GM12878 (cell line): ENCODE results near the gene TIGAR. TPM values are rescaled to one million over a fixed set of nuclear protein-coding genes. Genes with fewer than 3 reads are reported as not detected.

Experiments
- CBFB ChIP-seq: IDR thresholded peaks from 2 replicates; pipeline ENCODE4 v1.6.1; 2016; ENCODE audit warnings: antibody characterized with exemption, low read depth
- FOS ChIP-seq: IDR thresholded peaks from 3 replicates; pipeline ENCODE4 v1.6.1; 2011; ENCODE audit warnings: borderline replicate concordance; ENCODE audit not compliant: insufficient read length; ENCODE audit errors: extremely low read depth
- LARP7 ChIP-seq: fragments of 450-650 bp; IDR thresholded peaks from 2 replicates; pipeline ENCODE4 v1.6.1; 2017; ENCODE audit warnings: mild to moderate bottlenecking
- POLR2AphosphoS5 ChIP-seq: IDR thresholded peaks from 2 replicates; pipeline ENCODE4 v1.6.1; 2011; ENCODE audit warnings: mild to moderate bottlenecking, low read length, inconsistent platforms
- POU2F2 ChIP-seq: IDR thresholded peaks from 3 replicates; pipeline ENCODE4 v1.6.1; 2011; ENCODE audit warnings: low read depth, mild to moderate bottlenecking, low read length, borderline replicate concordance
- RB1 ChIP-seq: fragments of 450-650 bp; formaldehyde crosslinking; IDR thresholded peaks from 2 replicates; pipeline ENCODE4 v1.6.1; 2017; ENCODE audit warnings: mild to moderate bottlenecking, borderline replicate concordance
- RUNX3 ChIP-seq: IDR thresholded peaks from 2 replicates; pipeline ENCODE4 v1.6.1; 2012; ENCODE audit warnings: low read length, inconsistent platforms
- TCF7 ChIP-seq: IDR thresholded peaks from 2 replicates; pipeline ENCODE4 v1.6.1; 2014; ENCODE audit warnings: antibody characterized with exemption, borderline replicate concordance
- YBX1 ChIP-seq: fragments of 450-650 bp; IDR thresholded peaks from 2 replicates; pipeline ENCODE4 v1.6.1; 2016; ENCODE audit warnings: antibody characterized with exemption
- polyA plus RNA-seq, 11 experiments: library from polyadenylated mRNA; depleted of rRNA in 4 of 11; unstranded in 6 of 11; stranded (reverse) in 5 of 11; fragments of >200 nt; fragmentation: Nextera tagmentation in 4 of 11; fragmentation: Illumina TruSeq in 1 of 11; extraction: Ambion mirVana in 4 of 11; extraction: Trizol in 1 of 11; gene quantifications; 1 replicate in 1 of 11; 2 replicates in 10 of 11; pipeline versions ENCODE4 v1.2.1 to v1.2.3, GENCODE V29; 2011 to 2016; ENCODE audit warnings: inconsistent platforms in 2 of 11, missing spikeins in 2 of 11, low read depth in 1 of 11
- total RNA-seq, 4 experiments: library from RNA; depleted of rRNA in 3 of 4; stranded (reverse); fragments of >200 nt in 3 of 4; fragmentation: Illumina TruSeq in 1 of 4; extraction: Trizol in 1 of 4; gene quantifications; 2 replicates each; pipeline versions ENCODE4 v1.2.1 to v1.2.3, GENCODE V29; 2013 to 2021
- TF ChIP-seq, protein P1 (sequence below): fragments of 450-650 bp; formaldehyde crosslinking; IDR thresholded peaks from 2 replicates; pipeline ENCODE4 v1.4.0; 2022; ENCODE audit warnings: mild to moderate bottlenecking, moderate library complexity
- TF ChIP-seq, protein P2 (sequence below): IDR thresholded peaks from 2 replicates; pipeline ENCODE4 v1.6.1; 2012; ENCODE audit warnings: low read depth, low read length, improper control_type of control experiment
- TF ChIP-seq, protein P3 (sequence below): fragments of 450-650 bp; IDR thresholded peaks from 2 replicates; pipeline ENCODE4 v1.6.1; 2016; ENCODE audit warnings: mild to moderate bottlenecking
- TF ChIP-seq, protein P4 (sequence below): fragments of 450-650 bp; conservative IDR thresholded peaks from 2 replicates; pipeline ENCODE4 v1.6.1; 2017; ENCODE audit warnings: mild to moderate bottlenecking, moderate library complexity
- TF ChIP-seq, protein P5 (sequence below): IDR thresholded peaks from 2 replicates; pipeline ENCODE4 v1.6.1; 2012; ENCODE audit warnings: low read length, inconsistent platforms
- TF ChIP-seq, protein P6 (sequence below), 3 experiments: IDR thresholded peaks in 2 of 3; conservative IDR thresholded peaks in 1 of 3; 2 replicates each; pipeline ENCODE4 v1.5.1; 2011; ENCODE audit warnings: low read depth in 3 of 3, low read length in 3 of 3, mild to moderate bottlenecking in 3 of 3, control low read depth in 2 of 3, moderate library complexity in 2 of 3, inconsistent platforms in 1 of 3, mixed read lengths in 1 of 3; ENCODE audit not compliant: control insufficient read depth in 2 of 3, insufficient read depth in 1 of 3; ENCODE audit errors: extremely low read depth in 1 of 3
- TF ChIP-seq, protein P7 (sequence below): IDR thresholded peaks from 2 replicates; pipeline ENCODE4 v1.6.1; 2012; ENCODE audit warnings: low read depth, low read length, improper control_type of control experiment

TIGAR gene
- total and polyA plus RNA-seq, 10 of the 15 experiments (the other 5 are each of a cell fraction or from before 2014, with no cell fraction given): 7.6 to 45.7 (median 16.5) TPM

DNA sequence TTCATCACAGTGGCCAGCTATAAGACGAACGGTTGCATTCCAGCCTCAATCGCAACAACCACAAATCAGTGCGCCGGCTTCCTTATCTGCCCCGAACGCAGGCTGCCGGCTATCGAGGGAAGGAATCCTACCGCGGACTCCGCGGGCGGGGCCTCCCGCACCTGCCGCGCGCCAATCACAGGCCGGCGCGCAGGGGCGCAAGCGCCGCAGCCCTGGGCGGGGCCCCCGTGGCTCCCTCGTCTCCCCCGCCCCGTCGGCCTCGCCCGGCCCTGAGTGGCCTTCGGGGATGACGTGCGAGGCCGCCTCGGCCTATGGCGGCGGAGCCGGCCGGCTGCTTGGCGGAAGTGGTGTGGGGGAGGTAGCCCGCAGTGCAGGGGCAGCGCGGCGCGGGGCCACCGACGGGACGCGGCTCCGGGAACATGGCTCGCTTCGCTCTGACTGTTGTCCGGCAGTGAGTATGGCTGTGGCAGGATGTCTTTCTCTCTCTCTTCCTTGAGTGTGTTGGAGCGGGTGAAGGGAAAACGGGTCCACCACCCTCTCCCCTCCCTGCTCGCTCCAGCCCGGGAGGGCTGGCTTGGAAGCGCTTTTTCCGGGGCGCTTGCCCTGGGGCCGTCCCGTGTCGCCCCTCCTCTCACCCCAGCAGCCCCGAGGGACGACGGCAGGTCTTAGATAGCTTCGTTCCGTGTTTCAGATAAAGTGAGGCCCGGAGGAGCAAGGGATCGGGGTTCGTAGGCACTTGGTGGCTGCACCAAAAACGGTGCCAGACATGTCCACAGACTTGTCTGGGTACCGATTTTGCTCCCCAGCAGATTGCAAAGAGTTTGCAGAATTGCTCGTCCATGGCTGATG is at the start of gene TIGAR (continued):
- peak; percentile 61; the same call in 1 of the 2 replicates for TF ChIP-seq RB1
- TF ChIP-seq, protein P1, sequence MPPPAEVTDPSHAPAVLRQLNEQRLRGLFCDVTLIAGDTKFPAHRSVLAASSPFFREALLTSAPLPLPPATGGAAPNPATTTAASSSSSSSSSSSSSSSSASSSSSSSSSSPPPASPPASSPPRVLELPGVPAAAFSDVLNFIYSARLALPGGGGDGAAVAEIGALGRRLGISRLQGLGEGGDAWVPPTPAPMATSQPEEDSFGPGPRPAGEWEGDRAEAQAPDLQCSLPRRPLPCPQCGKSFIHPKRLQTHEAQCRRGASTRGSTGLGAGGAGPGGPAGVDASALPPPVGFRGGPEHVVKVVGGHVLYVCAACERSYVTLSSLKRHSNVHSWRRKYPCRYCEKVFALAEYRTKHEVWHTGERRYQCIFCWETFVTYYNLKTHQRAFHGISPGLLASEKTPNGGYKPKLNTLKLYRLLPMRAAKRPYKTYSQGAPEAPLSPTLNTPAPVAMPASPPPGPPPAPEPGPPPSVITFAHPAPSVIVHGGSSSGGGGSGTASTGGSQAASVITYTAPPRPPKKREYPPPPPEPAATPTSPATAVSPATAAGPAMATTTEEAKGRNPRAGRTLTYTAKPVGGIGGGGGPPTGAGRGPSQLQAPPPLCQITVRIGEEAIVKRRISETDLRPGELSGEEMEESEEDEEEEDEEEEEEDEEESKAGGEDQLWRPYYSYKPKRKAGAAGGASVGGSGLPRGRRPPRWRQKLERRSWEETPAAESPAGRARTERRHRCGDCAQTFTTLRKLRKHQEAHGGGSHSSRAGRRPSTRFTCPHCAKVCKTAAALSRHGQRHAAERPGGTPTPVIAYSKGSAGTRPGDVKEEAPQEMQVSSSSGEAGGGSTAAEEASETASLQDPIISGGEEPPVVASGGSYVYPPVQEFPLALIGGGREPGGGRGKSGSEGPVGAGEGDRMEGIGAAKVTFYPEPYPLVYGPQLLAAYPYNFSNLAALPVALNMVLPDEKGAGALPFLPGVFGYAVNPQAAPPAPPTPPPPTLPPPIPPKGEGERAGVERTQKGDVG: no peak
- TF ChIP-seq, protein P2, sequence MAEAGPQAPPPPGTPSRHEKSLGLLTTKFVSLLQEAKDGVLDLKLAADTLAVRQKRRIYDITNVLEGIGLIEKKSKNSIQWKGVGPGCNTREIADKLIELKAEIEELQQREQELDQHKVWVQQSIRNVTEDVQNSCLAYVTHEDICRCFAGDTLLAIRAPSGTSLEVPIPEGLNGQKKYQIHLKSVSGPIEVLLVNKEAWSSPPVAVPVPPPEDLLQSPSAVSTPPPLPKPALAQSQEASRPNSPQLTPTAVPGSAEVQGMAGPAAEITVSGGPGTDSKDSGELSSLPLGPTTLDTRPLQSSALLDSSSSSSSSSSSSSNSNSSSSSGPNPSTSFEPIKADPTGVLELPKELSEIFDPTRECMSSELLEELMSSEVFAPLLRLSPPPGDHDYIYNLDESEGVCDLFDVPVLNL: 0 out of 2 replicates have a peak, but pooled peaks have one; percentile 5
- TF ChIP-seq LARP7: peak; percentile 75; the same call in 1 of the 2 replicates
- TF ChIP-seq POU2F2: no peak; the same call in 2 of the 3 replicates
- TF ChIP-seq YBX1: no peak
- peak; percentile 80 for TF ChIP-seq RUNX3
- TF ChIP-seq, protein P3, sequence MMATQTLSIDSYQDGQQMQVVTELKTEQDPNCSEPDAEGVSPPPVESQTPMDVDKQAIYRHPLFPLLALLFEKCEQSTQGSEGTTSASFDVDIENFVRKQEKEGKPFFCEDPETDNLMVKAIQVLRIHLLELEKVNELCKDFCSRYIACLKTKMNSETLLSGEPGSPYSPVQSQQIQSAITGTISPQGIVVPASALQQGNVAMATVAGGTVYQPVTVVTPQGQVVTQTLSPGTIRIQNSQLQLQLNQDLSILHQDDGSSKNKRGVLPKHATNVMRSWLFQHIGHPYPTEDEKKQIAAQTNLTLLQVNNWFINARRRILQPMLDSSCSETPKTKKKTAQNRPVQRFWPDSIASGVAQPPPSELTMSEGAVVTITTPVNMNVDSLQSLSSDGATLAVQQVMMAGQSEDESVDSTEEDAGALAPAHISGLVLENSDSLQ: peak; percentile 67
- TF ChIP-seq, protein P4, sequence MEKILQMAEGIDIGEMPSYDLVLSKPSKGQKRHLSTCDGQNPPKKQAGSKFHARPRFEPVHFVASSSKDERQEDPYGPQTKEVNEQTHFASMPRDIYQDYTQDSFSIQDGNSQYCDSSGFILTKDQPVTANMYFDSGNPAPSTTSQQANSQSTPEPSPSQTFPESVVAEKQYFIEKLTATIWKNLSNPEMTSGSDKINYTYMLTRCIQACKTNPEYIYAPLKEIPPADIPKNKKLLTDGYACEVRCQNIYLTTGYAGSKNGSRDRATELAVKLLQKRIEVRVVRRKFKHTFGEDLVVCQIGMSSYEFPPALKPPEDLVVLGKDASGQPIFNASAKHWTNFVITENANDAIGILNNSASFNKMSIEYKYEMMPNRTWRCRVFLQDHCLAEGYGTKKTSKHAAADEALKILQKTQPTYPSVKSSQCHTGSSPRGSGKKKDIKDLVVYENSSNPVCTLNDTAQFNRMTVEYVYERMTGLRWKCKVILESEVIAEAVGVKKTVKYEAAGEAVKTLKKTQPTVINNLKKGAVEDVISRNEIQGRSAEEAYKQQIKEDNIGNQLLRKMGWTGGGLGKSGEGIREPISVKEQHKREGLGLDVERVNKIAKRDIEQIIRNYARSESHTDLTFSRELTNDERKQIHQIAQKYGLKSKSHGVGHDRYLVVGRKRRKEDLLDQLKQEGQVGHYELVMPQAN: peak; percentile 94
- TF ChIP-seq, protein P5, sequence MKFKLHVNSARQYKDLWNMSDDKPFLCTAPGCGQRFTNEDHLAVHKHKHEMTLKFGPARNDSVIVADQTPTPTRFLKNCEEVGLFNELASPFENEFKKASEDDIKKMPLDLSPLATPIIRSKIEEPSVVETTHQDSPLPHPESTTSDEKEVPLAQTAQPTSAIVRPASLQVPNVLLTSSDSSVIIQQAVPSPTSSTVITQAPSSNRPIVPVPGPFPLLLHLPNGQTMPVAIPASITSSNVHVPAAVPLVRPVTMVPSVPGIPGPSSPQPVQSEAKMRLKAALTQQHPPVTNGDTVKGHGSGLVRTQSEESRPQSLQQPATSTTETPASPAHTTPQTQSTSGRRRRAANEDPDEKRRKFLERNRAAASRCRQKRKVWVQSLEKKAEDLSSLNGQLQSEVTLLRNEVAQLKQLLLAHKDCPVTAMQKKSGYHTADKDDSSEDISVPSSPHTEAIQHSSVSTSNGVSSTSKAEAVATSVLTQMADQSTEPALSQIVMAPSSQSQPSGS: no peak
- no peak for TF ChIP-seq FOS
- TF ChIP-seq POLR2AphosphoS5: peak; percentile 98
- TF ChIP-seq, protein P6, sequence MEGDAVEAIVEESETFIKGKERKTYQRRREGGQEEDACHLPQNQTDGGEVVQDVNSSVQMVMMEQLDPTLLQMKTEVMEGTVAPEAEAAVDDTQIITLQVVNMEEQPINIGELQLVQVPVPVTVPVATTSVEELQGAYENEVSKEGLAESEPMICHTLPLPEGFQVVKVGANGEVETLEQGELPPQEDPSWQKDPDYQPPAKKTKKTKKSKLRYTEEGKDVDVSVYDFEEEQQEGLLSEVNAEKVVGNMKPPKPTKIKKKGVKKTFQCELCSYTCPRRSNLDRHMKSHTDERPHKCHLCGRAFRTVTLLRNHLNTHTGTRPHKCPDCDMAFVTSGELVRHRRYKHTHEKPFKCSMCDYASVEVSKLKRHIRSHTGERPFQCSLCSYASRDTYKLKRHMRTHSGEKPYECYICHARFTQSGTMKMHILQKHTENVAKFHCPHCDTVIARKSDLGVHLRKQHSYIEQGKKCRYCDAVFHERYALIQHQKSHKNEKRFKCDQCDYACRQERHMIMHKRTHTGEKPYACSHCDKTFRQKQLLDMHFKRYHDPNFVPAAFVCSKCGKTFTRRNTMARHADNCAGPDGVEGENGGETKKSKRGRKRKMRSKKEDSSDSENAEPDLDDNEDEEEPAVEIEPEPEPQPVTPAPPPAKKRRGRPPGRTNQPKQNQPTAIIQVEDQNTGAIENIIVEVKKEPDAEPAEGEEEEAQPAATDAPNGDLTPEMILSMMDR (IDR thresholded peaks at IDR 0.05 in 2 of 3, conservative IDR thresholded peaks at IDR 0.05 in 1 of 3; ENCODE audit: control insufficient read depth in 2 of 3, extremely low read depth in 1 of 3, insufficient read depth in 1 of 3, low read depth in 3 of 3, low read length in 3 of 3): no peak
- TF ChIP-seq CBFB: peak; percentile 61
- no peak for TF ChIP-seq TCF7
- TF ChIP-seq, protein P7, sequence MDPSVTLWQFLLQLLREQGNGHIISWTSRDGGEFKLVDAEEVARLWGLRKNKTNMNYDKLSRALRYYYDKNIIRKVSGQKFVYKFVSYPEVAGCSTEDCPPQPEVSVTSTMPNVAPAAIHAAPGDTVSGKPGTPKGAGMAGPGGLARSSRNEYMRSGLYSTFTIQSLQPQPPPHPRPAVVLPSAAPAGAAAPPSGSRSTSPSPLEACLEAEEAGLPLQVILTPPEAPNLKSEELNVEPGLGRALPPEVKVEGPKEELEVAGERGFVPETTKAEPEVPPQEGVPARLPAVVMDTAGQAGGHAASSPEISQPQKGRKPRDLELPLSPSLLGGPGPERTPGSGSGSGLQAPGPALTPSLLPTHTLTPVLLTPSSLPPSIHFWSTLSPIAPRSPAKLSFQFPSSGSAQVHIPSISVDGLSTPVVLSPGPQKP: peak; percentile 70; the same call in 1 of the 2 replicates
